Measurements from ENCODE around the gene PTGES2.
"Not testable (repeated sequence)": the region's sequence is repeated elsewhere in the genome, so short reads cannot be mapped to it uniquely, and the experiment has no call there.

The PTGES2 gene

DNA sequence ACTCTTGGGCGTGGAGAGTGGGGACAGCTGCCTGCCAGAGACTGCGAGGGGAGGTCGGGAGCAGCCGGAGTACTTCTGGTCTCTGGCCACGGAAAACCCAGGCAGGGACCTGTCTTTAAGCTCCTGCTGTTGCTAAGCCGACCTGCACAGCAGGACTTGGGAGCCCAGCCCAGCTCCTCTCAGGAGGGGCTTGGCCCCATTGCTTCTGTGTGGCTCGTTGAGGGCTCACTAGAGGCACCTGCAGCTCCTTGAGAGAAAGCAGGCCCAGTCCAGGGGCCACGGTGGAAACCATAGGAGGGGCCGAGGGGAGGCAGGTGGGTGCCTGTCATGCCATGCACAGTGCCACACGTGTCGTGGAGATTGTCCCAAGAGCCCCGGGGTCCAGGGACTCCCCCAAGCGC lies 18.4 kb upstream of the PTGES2 start:
- no peak overlapping the region for H3K27ac Mint-ChIP-seq
- DNase-seq: no peak
- no peaks in the 10 kb centered on the region for H3K9me3 Mint-ChIP-seq
- H3K27me3 Mint-ChIP-seq: no peaks in the 10 kb centered on the region
- no peak for ATAC-seq
- H3K4me3 Mint-ChIP-seq: no peak overlapping the region
- H3K4me1 Mint-ChIP-seq: peaks cover 15% of the 10 kb centered on the region

DNA sequence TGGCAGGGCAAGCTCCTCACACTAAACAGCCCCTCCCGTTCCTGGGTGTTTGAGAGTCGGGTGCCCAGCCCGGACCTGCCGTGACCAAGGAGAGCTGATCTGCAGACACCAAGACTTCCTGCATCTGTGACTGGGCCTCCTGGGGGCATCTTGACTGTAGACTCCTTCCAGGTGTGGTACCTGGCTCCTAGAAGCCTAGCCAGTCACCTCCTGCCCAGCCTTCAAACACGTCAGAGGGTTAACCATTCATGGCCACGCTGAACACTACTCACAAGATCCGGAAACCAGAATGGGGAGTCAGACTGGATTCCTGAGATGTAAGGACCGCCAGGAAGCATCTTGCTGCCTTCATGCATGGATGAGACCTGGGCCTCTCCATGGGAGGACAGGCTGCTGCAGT lies 18.0 kb upstream of the PTGES2 start:
- DNase-seq (no peak), ATAC-seq (no peak)
- Mint-ChIP-seq H3K4me1 (peaks cover 11% of the 10 kb centered on the region), H3K27ac (no peak overlapping the region), H3K27me3 (no peaks in the 10 kb centered on the region), H3K4me3 (no peak overlapping the region), H3K9me3 (no peaks in the 10 kb centered on the region)

DNA sequence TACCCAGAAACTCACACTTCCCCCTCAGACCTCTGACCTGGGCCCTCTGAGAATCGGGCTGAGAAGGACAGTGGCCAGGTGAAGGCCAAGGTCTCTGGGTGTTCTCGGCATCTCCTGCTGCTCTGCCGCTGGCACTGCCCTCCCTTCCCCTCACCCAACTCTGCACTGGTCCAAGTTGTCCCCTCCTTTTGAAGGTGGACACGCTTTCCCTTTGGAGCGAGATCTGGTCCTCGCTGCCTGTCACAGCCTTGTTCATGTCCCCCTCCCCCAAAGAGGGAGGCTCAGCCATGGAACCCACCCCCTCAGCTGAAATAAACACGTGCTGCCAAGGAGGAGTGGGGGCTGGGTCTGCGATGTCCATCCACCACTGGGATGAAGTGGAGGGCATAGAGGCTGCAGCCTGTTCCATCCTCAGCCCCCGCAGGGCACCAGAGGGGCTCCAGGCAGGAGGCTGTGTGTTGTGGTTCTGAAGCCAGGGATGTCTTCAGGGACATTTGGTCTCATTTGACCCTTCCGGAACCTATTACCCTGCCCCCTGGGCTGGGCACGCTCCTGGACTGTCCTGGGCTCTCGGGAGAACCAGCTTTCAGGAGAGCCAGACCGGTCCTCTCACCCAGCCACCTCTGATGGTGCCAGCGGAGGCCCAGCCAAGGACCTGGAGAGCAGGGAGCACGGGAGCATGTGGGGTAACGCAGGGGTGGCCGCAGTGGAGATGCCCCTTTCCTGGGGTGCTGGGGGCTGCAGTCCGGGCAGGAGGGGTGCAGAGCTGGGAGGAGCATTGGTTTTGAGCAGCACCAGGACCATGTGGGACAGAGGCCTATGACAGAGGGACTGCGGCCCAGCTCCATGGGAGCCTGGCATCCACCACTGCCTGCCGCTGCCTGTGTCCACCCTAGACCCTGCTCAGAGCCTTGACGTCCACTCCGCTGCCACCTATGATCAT lies 17.0 kb upstream of the PTGES2 start:
- Mint-ChIP-seq H3K4me3 (no peak overlapping the region), H3K4me1 (peaks cover 10% of the 10 kb centered on the region), H3K27me3 (no peaks in the 10 kb centered on the region), H3K27ac (no peak overlapping the region), H3K9me3 (no peaks in the 10 kb centered on the region)
- ATAC-seq: no peak
- no peak for DNase-seq

- H3K4me1 Mint-ChIP-seq: peaks cover 10% of the 10 kb centered on the region
- DNase-seq (no peak), ATAC-seq (no peak)
- H3K27ac Mint-ChIP-seq: no peak overlapping the region
- no peaks in the 10 kb centered on the region for H3K27me3 Mint-ChIP-seq
- no peak overlapping the region for H3K4me3 Mint-ChIP-seq
- H3K9me3 Mint-ChIP-seq: no peaks in the 10 kb centered on the region
These were observed 16.2 kb upstream of the PTGES2 start for GRCh38 chr9:128143525-128144238.

DNA sequence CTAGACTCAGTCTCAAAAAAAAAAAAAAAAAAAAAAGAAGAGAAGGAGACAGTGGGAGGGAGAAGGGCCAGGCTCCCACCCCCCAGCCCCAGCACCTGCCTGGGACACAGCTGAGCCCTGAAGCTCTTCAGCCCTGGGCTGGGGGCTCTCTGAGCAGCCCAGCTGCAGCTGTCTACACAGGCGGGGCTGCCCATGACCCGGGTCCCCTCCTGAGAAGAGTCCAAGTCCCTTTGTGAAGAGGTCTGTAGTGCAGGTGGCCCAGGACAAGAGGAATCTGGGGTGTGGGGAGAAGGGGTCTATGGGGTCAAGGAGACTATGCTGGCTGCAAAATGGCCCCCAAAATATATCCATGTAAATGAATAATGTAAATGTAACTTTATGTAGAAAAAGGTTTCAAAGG lies 15.1 kb upstream of the PTGES2 start:
- Mint-ChIP-seq H3K4me3 (no peak overlapping the region), H3K27me3 (no peaks in the 10 kb centered on the region), H3K27ac (no peak overlapping the region), H3K9me3 (no peaks in the 10 kb centered on the region), H3K4me1 (peaks cover 10% of the 10 kb centered on the region)
- no peak for DNase-seq
- ATAC-seq: no peak

DNA sequence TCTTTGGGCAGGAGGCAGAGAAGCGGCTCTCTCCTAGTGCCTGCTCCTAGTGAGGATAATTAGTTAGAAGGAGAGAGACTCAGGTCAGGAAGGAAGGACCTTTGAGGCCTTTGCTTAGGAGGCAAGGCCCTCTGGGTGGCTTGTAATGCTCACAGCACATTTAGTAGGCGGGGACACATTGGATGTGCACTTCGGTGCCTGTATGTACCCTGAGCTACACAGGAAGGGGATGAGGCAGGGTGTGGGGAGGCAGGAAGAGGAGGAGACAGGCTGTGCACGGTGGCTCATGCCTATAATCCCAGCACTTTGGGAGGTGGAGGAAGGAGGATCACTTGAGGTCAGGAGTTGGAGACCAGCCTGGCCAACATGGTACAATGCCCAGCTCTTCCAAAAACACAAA lies 14.5 kb upstream of the PTGES2 start:
- H3K4me1 Mint-ChIP-seq: peaks cover 10% of the 10 kb centered on the region
- ATAC-seq: no peak

GRCh38 chr9:128141604-128142003 lies 14.1 kb upstream of the PTGES2 start:
- H3K4me1 Mint-ChIP-seq: peaks cover 10% of the 10 kb centered on the region
- H3K27ac Mint-ChIP-seq: no peak overlapping the region
- H3K9me3 Mint-ChIP-seq: no peaks in the 10 kb centered on the region
- ATAC-seq: no peak
- no peaks in the 10 kb centered on the region for H3K27me3 Mint-ChIP-seq
- H3K4me3 Mint-ChIP-seq: no peak overlapping the region
- no peak for DNase-seq

More for the DNA sequence above, 14.5 kb upstream of the PTGES2 start:
- no peaks in the 10 kb centered on the region for H3K9me3 Mint-ChIP-seq
- DNase-seq: no peak
- H3K27ac Mint-ChIP-seq: peak overlapping the region in 1 of 2 donors; percentile 84
- H3K27me3 Mint-ChIP-seq: no peaks in the 10 kb centered on the region
- no peak overlapping the region for H3K4me3 Mint-ChIP-seq

GRCh38 chr9:128139621-128140020 lies 12.1 kb upstream of the PTGES2 start:
- DNase-seq (no peak), ATAC-seq (no peak)
- no peak overlapping the region for H3K27ac Mint-ChIP-seq
- H3K4me3 Mint-ChIP-seq: no peak overlapping the region
- no peaks in the 10 kb centered on the region for H3K9me3 Mint-ChIP-seq
- H3K27me3 Mint-ChIP-seq: peaks cover 10% of the 10 kb centered on the region
- H3K4me1 Mint-ChIP-seq: peaks cover 19% of the 10 kb centered on the region

GRCh38 chr9:128138001-128138400 lies 10.5 kb upstream of the PTGES2 start:
- Mint-ChIP-seq H3K4me3 (no peak overlapping the region), H3K27ac (no peak overlapping the region), H3K27me3 (peaks cover 25% of the 10 kb centered on the region), H3K9me3 (no peaks in the 10 kb centered on the region), H3K4me1 (peaks cover 25% of the 10 kb centered on the region)
- DNase-seq (no peak), ATAC-seq (no peak)

DNA sequence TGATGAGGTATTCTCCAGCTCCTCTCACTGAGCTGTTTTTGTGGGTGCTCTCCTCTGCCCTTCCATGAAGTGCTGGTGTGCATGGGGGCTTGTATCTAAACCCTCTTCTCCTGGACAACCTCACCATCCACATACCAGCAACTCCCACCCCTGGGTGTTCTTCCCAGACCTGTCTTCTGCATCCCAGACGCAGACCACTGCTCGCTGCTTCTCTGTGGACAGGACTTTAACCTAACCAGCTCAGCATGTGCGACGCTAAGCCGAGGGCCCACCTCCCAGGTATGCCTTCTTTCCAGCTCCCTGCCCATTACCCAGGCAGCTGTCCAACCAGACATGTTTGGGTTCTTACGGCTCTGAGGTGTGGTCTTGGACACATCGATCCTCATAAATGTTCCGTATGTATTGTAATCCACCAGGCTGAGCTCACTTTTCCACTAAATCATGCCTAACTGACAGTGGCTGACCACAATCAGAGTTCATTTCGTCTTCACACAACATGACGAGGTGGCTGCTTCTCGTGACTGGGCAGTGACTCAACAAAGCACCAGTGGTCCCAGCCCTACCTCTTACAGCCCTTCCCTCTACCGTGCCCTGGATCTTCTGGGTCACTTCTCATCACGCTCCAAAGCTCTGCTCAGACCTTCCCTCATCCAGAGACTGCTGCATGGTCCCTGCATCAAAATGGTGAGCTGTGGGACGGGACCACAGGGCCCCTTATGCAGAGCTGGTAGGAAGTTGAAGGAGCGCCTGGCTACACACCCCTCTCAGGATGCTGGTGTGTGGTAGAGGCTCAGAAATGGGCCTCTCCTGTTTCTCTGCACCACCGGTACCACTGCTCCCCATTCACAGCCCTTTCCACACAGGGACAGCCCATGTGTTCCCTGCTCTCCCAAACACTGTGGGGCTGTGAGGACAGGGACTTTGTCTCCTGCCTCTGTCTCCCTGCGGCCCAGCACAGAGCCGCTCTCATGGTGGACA lies 9.6 kb upstream of the PTGES2 start:
- ATAC-seq: no peak
- no peak overlapping the region for H3K27ac Mint-ChIP-seq
- peaks cover 34% of the 10 kb centered on the region for H3K27me3 Mint-ChIP-seq
- H3K4me1 Mint-ChIP-seq: peaks cover 20% of the 10 kb centered on the region
- H3K9me3 Mint-ChIP-seq: no peaks in the 10 kb centered on the region
- no peak overlapping the region for H3K4me3 Mint-ChIP-seq
- no peak for DNase-seq

DNA sequence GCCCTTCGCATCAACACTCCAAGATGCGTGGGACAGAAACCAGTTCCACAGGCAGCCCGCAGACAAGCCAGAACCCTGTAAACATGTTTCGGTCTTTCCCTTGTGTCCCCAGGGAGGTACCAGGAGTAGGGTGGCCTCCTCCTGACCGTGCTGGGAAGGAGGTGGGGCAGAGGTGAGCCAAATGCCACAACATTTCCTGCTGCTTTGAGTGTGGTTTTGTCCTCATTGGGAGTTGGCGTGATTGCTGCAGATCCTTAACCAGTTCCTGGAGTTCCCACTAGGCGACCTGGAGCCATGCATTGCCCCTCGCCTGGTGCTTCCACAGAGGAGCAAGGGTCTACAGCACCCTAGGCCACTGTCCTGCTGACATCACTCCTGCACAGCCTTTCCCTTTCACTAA lies 8.0 kb upstream of the PTGES2 start:
- not testable (repeated sequence) for H3K4me3 Mint-ChIP-seq, ATAC-seq, H3K27ac Mint-ChIP-seq, H3K9me3 Mint-ChIP-seq, DNase-seq
- Mint-ChIP-seq H3K27me3 (peaks cover 35% of the 10 kb centered on the region), H3K4me1 (peaks cover 16% of the 10 kb centered on the region)

DNA sequence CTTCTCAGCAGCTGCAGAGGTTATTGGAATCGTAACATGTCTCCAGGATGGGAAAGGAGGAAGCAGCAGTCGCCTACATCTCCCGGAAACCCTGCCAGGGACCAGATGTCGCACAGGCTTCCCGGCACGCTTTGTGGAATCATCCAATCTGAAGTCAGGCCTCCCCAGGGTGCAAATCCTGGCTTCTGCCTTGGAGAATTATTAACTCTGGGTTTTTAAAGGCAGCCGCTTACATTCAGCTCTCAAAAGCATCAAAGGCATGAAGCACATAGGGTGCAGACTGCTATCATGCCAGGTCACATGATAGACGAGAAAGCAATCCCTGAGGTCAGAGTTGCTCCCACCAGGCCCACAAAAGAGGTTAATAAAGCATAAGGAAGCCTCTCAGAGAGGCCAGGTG lies 4.6 kb upstream of the PTGES2 start:
- ATAC-seq, DNase-seq, H3K9me3 Mint-ChIP-seq, H3K4me3 Mint-ChIP-seq, H3K27ac Mint-ChIP-seq: not testable (repeated sequence)
- H3K27me3 Mint-ChIP-seq: peaks cover 35% of the 10 kb centered on the region
- H3K4me1 Mint-ChIP-seq: peaks cover 35% of the 10 kb centered on the region

- H3K27me3 Mint-ChIP-seq: peaks cover 35% of the 10 kb centered on the region
- not testable (repeated sequence) for H3K4me3 Mint-ChIP-seq, ATAC-seq, H3K9me3 Mint-ChIP-seq, H3K27ac Mint-ChIP-seq, DNase-seq
- H3K4me1 Mint-ChIP-seq: peaks cover 43% of the 10 kb centered on the region
These were observed 3.8 kb upstream of the PTGES2 start for GRCh38 chr9:128131346-128131745.

DNA sequence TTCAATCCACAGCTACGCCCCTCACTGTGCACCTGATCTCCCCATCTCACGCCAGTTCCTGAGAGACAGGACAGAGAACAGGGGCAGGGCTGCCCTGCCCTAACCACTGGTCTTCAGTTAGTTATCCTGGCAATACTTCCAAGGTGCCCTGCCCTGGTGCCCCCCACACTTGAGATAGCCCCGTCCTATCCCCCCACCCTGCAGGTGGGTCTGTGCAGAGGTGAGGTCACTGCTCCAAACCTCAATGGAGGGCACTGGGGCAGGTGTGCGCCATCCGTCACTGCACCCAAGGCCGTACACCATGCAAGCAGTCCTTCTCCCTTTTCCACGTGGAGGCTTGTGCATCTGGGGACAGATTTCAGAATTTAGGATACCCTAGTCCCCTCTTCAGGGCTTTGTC lies 3.1 kb upstream of the PTGES2 start:
- Mint-ChIP-seq H3K27me3 (peaks cover 30% of the 10 kb centered on the region), H3K4me1 (peaks cover 45% of the 10 kb centered on the region)
- H3K27ac Mint-ChIP-seq, ATAC-seq, H3K4me3 Mint-ChIP-seq, DNase-seq, H3K9me3 Mint-ChIP-seq: not testable (repeated sequence)

- peak; percentile 41 to 62 for DNase-seq
- not testable (repeated sequence) for H3K4me3 Mint-ChIP-seq
These were observed 2.6 kb upstream of the PTGES2 start for GRCh38 chr9:128129976-128130590.

More at GRCh38 chr9:128129976-128130590, 2.6 kb upstream of the PTGES2 start:
- not testable (repeated sequence) for H3K9me3 Mint-ChIP-seq, H3K27ac Mint-ChIP-seq, ATAC-seq
- Mint-ChIP-seq H3K27me3 (peaks cover 28% of the 10 kb centered on the region), H3K4me1 (peaks cover 47% of the 10 kb centered on the region)

All from stimulated activated naive CD8-positive, alpha-beta T cell treated with anti-CD3 and anti-CD28 coated beads, Interleukin-15, amount 100 ng/mL, for 72 hours (primary cell).